OCI-LY7 (cell line): ENCODE results near the gene GSC2. TPM values are rescaled to one million over a fixed set of nuclear protein-coding genes. Genes with fewer than 3 reads are reported as not detected.

Source experiments
- BruUV-seq: library from RNA; stranded (reverse); fragments of 400-500 nt; replicated peaks from 2 replicates; lab custom pipeline; 2021; lab: Mats Ljungman, UMichigan
- CTCF ChIA-PET: fragments of 300-600 bp; sonication (Branson Sonifier 250); formaldehyde crosslinking; loops from one replicate; lab custom pipeline; 2022; ENCODE audit warnings: antibody characterized with exemption; ENCODE audit not compliant: unreplicated experiment; lab: Charles Lee
- POLR2A ChIA-PET: fragments of 300-600 bp; sonication (Branson Sonifier 250); formaldehyde crosslinking; loops from one replicate; lab custom pipeline; 2022; ENCODE audit warnings: antibody characterized with exemption; lab: Charles Lee
- DNase-seq: peaks from one replicate; pipeline ENCODE4 v3.0.0-alpha.2; 2015; ENCODE audit warnings: low spot score
- H2AFZ ChIP-seq: fragments of 200-600 bp; sonication (generic), shearing (Covaris generic); 2 replicates; pipeline ENCODE4 v1.6.1; 2014; ENCODE audit warnings: mild to moderate bottlenecking, antibody characterized with exemption, low read length, moderate library complexity
- H3K27ac ChIP-seq: fragments of 200-600 bp; sonication (generic); 2 replicates; pipeline ENCODE4 v1.5.1; 2014; ENCODE audit warnings: mixed run types, low read depth, mild to moderate bottlenecking, moderate library complexity, low read length, inconsistent platforms; ENCODE audit not compliant: poor library complexity, severe bottlenecking
- H3K36me3 ChIP-seq: fragments of 200-600 bp; sonication (generic); 2 replicates; pipeline ENCODE4 v1.6.1; 2014; ENCODE audit warnings: mild to moderate bottlenecking, antibody characterized with exemption, low read length, moderate library complexity, mixed read lengths; ENCODE audit not compliant: insufficient read depth
- H3K4me1 ChIP-seq: fragments of 200-600 bp; sonication (generic); 2 replicates; pipeline ENCODE4 v1.5.1; 2014; ENCODE audit warnings: mild to moderate bottlenecking, low read length; ENCODE audit not compliant: insufficient read depth, poor library complexity, severe bottlenecking
- H3K4me2 ChIP-seq: fragments of 200-600 bp; sonication (generic); 2 replicates; pipeline ENCODE4 v1.6.1; 2014; ENCODE audit warnings: mild to moderate bottlenecking, low read length
- H3K4me3 ChIP-seq: fragments of 200-600 bp; sonication (generic); 2 replicates; pipeline ENCODE4 v1.5.1; 2014; ENCODE audit warnings: mild to moderate bottlenecking, low read depth, low read length; ENCODE audit not compliant: poor library complexity, severe bottlenecking
- H3K79me2 ChIP-seq: fragments of 200-600 bp; sonication (generic); 2 replicates; pipeline ENCODE4 v1.6.1; 2016; ENCODE audit warnings: low read depth, mild to moderate bottlenecking, low read length, moderate library complexity, mixed read lengths; ENCODE audit not compliant: insufficient read depth
- H3K9me2 ChIP-seq: fragments of 200-600 bp; sonication (generic); 2 replicates; pipeline ENCODE4 v1.6.1; 2016; ENCODE audit warnings: mild to moderate bottlenecking, low read length, mixed read lengths; ENCODE audit not compliant: insufficient read depth
- H3K9me3 ChIP-seq: fragments of 200-600 bp; sonication (generic); 2 replicates; pipeline ENCODE4 v1.6.1; 2014; ENCODE audit warnings: mild to moderate bottlenecking, mixed run types, low read length, mixed read lengths
- H4K20me1 ChIP-seq: fragments of 200-600 bp; sonication (generic); 2 replicates; pipeline ENCODE4 v1.6.1; 2014; ENCODE audit warnings: mild to moderate bottlenecking, antibody characterized with exemption, low read length, moderate library complexity, mixed read lengths; ENCODE audit not compliant: insufficient read depth
- CTCF ChIP-seq: fragments of 200-600 bp; sonication (generic); conservative IDR thresholded peaks from 2 replicates; pipeline ENCODE4 v1.5.1; 2014; ENCODE audit warnings: mild to moderate bottlenecking, antibody characterized with exemption, low read length, moderate library complexity, mixed read lengths
- EZH2phosphoT487 ChIP-seq: fragments of 200-600 bp; sonication (generic); IDR thresholded peaks from 2 replicates; pipeline ENCODE4 v1.6.1; 2018; ENCODE audit warnings: low read depth, borderline replicate concordance, mild to moderate bottlenecking, mixed run types, antibody characterized with exemption, low read length, moderate library complexity, mixed read lengths
- intact Hi-C: fragments of 100-400 bp; cut with micrococcal nuclease; formaldehyde crosslinking; loops from one replicate; pipeline ENCODE4 v1.10.0; 2022; ENCODE audit not compliant: unreplicated experiment
- total RNA-seq, 2 experiments: library from RNA; depleted of rRNA in 1 of 2; stranded (reverse); fragments of >200 nt in 1 of 2; shearing (Covaris generic) in 1 of 2; gene quantifications; 2 replicates each; pipeline ENCODE4 v1.2.3, GENCODE V29; 2014 to 2022

GSC2 gene
- total RNA-seq, 2 experiments from 2014 or later, result not detected

- intact Hi-C loops, result no loop called here
- BruUV-seq, result no TSS peak
- H3K4me2 ChIP-seq, result peak overlapping the region; percentile 96
- CTCF ChIA-PET, result no interaction called here
- peaks cover 44% of the 10 kb centered on the region for H3K79me2 ChIP-seq
- H3K36me3 ChIP-seq, result peaks cover 22% of the 10 kb centered on the region; the same call in 1 of the 2 replicates
- H3K27ac ChIP-seq, result peak overlapping the region; percentile 65
- no peaks in the 10 kb centered on the region for H3K9me3 ChIP-seq
- H2AFZ ChIP-seq, result peak overlapping the region; percentile 42; the same call in 1 of the 2 replicates
- 0 out of 2 replicates have a peak, but pooled peaks cover 5% of the 10 kb centered on the region for H4K20me1 ChIP-seq
- peaks cover 53% of the 10 kb centered on the region for H3K4me1 ChIP-seq
- DNase-seq, result no peak
- POLR2A ChIA-PET, result interaction anchor here (0.8 kb wide), 1 partner anchor 28 kb away, joined by 5 read pairs; the partner anchor contains the start of gene ESS2
- no peak for TF ChIP-seq CTCF
- TF ChIP-seq EZH2phosphoT487, result no peak
- H3K9me2 ChIP-seq, result no peaks in the 10 kb centered on the region
- H3K4me3 ChIP-seq, result peak overlapping the region; percentile 97
Observed at GRCh38 chr22:19172213-19173046, 22.3 kb upstream of the GSC2 start.

- Histone ChIP-seq H3K9me3 (no peaks in the 10 kb centered on the region), H3K4me2 (peak overlapping the region; percentile 97; the same call in 1 of the 2 replicates), H3K4me3 (no peak overlapping the region), H3K4me1 (peaks cover 28% of the 10 kb centered on the region), H3K36me3 (peaks cover 2% of the 10 kb centered on the region; the same call in 1 of the 2 replicates), H2AFZ (no peak overlapping the region), H3K9me2 (no peaks in the 10 kb centered on the region), H3K27ac (no peak overlapping the region), H4K20me1 (0 out of 2 replicates have a peak, but pooled peaks cover 5% of the 10 kb centered on the region), H3K79me2 (peaks cover 29% of the 10 kb centered on the region)
- BruUV-seq, result no TSS peak
- ChIA-PET CTCF (no interaction called here), POLR2A (no interaction called here)
- no peak for TF ChIP-seq CTCF
- no peak for TF ChIP-seq EZH2phosphoT487
- DNase-seq, result no peak
- intact Hi-C loops, result no loop called here
Observed at GRCh38 chr22:19169947-19170318, 19.8 kb upstream of the GSC2 start.
